Measurements from ENCODE around the gene ARHGEF10L. TPM values are rescaled to one million over a fixed set of nuclear protein-coding genes. Genes with fewer than 3 reads are reported as not detected.

The ARHGEF10L gene
- total RNA-seq, 4 donors from 2014 or later: 65.0 to 136 (median 94.1) TPM

DNA sequence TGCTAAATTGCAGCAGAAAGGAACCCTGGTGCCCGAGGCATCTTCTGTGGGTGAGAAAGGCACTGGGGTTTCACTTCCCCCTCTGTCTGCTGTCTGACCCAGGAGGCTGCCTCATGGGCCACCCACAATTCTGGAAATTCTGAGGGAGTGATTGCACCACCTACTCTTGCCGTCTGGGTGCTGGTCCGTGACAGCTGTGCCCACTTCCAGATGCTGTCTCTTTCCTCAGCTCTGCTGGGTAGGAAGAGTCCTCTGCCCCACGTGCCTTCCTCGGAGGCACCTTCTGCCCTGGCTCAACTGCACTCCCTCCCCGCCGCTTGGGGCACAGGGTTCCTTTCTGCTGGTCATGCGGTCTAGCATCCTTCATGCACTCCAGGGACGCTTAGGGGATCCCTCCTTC lies 96.3 kb downstream of the ARHGEF10L start:
- H3K9me3 ChIP-seq: no peaks in the 10 kb centered on the region
- H3K4me3 ChIP-seq: no peak overlapping the region
- H3K27ac ChIP-seq: no peak overlapping the region
- H3K4me1 ChIP-seq: peaks cover 6% of the 10 kb centered on the region
- DNase-seq (ENCODE audit: low spot score in 2 of 2): no peak
- no peaks in the 10 kb centered on the region for H3K27me3 ChIP-seq
- peaks cover 96% of the 10 kb centered on the region for H3K36me3 ChIP-seq
- TF ChIP-seq POLR2A (IDR thresholded peaks at IDR 0.05): no peak
- TF ChIP-seq POLR2AphosphoS5 (IDR thresholded peaks at IDR 0.05): no peak
- no peak for TF ChIP-seq EP300 (IDR thresholded peaks at IDR 0.05)
- TF ChIP-seq, protein P1, sequence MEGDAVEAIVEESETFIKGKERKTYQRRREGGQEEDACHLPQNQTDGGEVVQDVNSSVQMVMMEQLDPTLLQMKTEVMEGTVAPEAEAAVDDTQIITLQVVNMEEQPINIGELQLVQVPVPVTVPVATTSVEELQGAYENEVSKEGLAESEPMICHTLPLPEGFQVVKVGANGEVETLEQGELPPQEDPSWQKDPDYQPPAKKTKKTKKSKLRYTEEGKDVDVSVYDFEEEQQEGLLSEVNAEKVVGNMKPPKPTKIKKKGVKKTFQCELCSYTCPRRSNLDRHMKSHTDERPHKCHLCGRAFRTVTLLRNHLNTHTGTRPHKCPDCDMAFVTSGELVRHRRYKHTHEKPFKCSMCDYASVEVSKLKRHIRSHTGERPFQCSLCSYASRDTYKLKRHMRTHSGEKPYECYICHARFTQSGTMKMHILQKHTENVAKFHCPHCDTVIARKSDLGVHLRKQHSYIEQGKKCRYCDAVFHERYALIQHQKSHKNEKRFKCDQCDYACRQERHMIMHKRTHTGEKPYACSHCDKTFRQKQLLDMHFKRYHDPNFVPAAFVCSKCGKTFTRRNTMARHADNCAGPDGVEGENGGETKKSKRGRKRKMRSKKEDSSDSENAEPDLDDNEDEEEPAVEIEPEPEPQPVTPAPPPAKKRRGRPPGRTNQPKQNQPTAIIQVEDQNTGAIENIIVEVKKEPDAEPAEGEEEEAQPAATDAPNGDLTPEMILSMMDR (IDR thresholded peaks at IDR 0.05): no peak
- WGBS: 68% methylated on average over 7 of the region's 9 CpGs

DNA sequence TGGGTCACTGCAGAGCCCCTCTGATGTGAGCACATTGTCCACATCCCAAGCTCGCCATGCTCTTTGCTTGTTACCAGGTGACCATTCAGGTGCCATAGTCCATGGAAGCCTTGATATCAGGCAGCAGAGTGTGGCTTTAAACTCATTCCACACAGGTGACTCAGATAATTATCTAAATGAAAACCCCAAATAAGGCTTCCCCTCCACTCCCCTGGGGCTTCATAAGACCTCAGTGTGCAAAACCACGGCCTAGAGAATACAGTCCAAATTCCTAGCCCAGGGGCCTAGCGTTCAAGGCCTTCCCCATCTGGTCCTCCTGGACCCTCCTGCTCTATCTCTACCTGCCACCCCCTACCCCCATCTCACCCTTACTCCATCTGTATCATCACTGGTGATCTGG lies 97.1 kb downstream of the ARHGEF10L start:
- Histone ChIP-seq H3K4me1 (peaks cover 6% of the 10 kb centered on the region), H3K9me3 (no peaks in the 10 kb centered on the region), H3K27ac (no peak overlapping the region), H3K27me3 (no peaks in the 10 kb centered on the region), H3K4me3 (no peak overlapping the region), H3K36me3 (peaks cover 98% of the 10 kb centered on the region)
- TF ChIP-seq POLR2A (IDR thresholded peaks at IDR 0.05) (no peak), POLR2AphosphoS5 (IDR thresholded peaks at IDR 0.05) (no peak), EP300 (IDR thresholded peaks at IDR 0.05) (no peak)
- TF ChIP-seq, protein P1 (IDR thresholded peaks at IDR 0.05): no peak
- no peak for DNase-seq (ENCODE audit: low spot score in 2 of 2)
- WGBS: 79% methylated on average over 3 of the region's 3 CpGs

DNA sequence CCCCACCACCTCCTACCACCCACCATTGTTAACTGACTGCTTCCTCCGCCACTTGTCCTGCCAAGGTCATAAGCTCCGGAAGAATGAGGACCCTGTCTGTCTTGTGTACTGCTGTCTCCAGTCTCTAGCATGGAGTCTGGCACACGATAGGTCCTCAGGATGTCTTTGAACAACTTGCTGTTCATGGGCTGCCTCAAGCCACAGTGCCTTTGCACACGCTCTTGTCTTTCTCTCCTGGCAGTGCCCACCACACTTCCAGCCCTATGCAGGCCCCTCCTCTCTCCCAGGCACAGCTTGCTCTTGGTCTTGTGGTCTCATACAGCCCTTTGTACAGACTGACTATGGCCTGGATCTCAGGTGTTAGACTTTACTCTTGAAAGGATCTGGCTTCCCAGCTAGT lies 97.6 kb downstream of the ARHGEF10L start:
- Histone ChIP-seq H3K9me3 (no peaks in the 10 kb centered on the region), H3K4me3 (no peak overlapping the region), H3K27ac (no peak overlapping the region), H3K36me3 (peaks cover 98% of the 10 kb centered on the region), H3K27me3 (no peaks in the 10 kb centered on the region), H3K4me1 (peaks cover 6% of the 10 kb centered on the region)
- no peak for DNase-seq (ENCODE audit: low spot score in 2 of 2)
- no peak for TF ChIP-seq EP300 (IDR thresholded peaks at IDR 0.05)
- TF ChIP-seq POLR2A (IDR thresholded peaks at IDR 0.05): no peak
- TF ChIP-seq, protein P1 (IDR thresholded peaks at IDR 0.05): no peak
- no peak for TF ChIP-seq POLR2AphosphoS5 (IDR thresholded peaks at IDR 0.05)
- 95% methylated on average over 4 of the region's 4 CpGs for WGBS

DNA sequence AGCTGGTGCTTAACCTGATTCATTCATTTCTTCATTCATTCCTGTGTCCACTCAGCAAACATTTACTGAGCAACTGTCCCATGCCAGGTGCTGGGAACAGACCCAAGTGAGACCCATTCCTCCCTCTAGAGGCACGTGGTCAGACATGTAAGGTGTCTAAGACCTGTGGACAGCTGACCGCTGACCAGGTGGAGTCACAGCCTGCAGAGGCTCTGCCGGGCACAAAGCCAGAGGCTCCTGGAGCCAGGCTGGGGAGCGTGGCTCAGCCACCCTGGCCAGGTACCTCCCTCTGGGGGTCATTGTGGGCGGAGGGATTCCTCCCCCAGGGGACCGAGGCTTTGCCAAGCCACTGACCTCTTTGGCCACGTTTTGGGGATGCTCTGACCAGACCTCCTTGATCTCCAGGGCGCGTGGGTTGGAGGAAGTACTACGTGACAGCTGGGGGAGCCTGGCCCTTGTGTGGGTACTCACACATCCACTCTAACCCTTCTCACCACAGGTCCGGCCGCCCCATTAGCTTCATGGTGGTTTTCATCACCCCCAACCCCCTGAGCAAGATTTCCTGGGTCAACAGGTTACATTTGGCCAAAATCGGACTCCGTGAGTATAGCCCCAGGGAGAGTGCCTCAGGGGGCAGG lies 100.3 kb downstream of the ARHGEF10L start:
- TF ChIP-seq POLR2A (IDR thresholded peaks at IDR 0.05): no peak
- TF ChIP-seq, protein P1 (IDR thresholded peaks at IDR 0.05): no peak
- no peak for TF ChIP-seq EP300 (IDR thresholded peaks at IDR 0.05)
- TF ChIP-seq POLR2AphosphoS5 (IDR thresholded peaks at IDR 0.05): no peak
- no peak for DNase-seq (ENCODE audit: low spot score in 2 of 2)
- H3K4me3 ChIP-seq: no peak overlapping the region
- peaks cover 2% of the 10 kb centered on the region for H3K4me1 ChIP-seq
- no peak overlapping the region for H3K27ac ChIP-seq
- H3K9me3 ChIP-seq: no peaks in the 10 kb centered on the region
- H3K27me3 ChIP-seq: no peaks in the 10 kb centered on the region
- peaks cover 95% of the 10 kb centered on the region for H3K36me3 ChIP-seq
- WGBS: 81% methylated on average over 14 of the region's 14 CpGs

DNA sequence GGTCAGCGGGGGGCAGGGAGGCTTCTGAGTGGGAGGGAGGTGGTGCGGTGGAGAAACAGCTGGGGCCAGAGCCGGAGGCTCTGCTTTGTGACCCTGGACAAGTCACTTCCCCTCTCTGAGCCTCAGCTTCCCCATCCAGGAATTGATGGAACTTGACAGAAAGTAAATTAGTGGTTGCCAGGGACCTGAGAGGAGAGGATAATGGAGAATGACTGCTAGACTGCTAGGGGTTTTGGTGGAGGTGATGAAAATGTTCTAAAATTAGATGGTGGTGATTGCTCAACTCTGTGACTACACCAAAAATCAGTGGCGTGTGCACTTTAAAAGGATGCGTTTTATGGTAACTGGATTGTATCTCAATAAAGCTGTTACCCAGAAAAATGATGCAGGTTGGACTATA lies 100.9 kb downstream of the ARHGEF10L start:
- no peaks in the 10 kb centered on the region for H3K4me1 ChIP-seq
- H3K9me3 ChIP-seq: no peaks in the 10 kb centered on the region
- TF ChIP-seq EP300 (IDR thresholded peaks at IDR 0.05) (no peak), POLR2A (IDR thresholded peaks at IDR 0.05) (no peak), POLR2AphosphoS5 (IDR thresholded peaks at IDR 0.05) (no peak)
- TF ChIP-seq, protein P1 (IDR thresholded peaks at IDR 0.05): no peak
- DNase-seq (ENCODE audit: low spot score in 2 of 2): no peak
- WGBS: 75% methylated on average over 5 of the region's 5 CpGs
- no peak overlapping the region for H3K4me3 ChIP-seq
- H3K27me3 ChIP-seq: no peaks in the 10 kb centered on the region
- no peak overlapping the region for H3K27ac ChIP-seq
- peaks cover 89% of the 10 kb centered on the region for H3K36me3 ChIP-seq
